Small intestine (tissue), 7 donors: ENCODE measurements around the gene SIRT2. TPM values are rescaled to one million over a fixed set of nuclear protein-coding genes. Genes with fewer than 3 reads are reported as not detected.
"Not testable (repeated sequence)": the region's sequence is repeated elsewhere in the genome, so short reads cannot be mapped to it uniquely, and the experiment has no call there.

Experiments used
- DNase-seq, 2 donors: peaks; one replicate each; pipeline versions ENCODE4 v3.0.0 to v3.0.0-alpha.2; 2013
- FAIRE-seq: peaks from 2 replicates; lab custom pipeline; 2012; peaks lifted over from hg19 to GRCh38; lab: Jason Lieb, UNC
- H3K27ac ChIP-seq, 3 donors: one replicate each; pipeline ENCODE4 v1.5.1; 2013; ENCODE audit warnings: low read length in 2 of 3, mild to moderate bottlenecking in 2 of 3, control low read depth in 1 of 3, inconsistent platforms in 1 of 3, low read depth in 1 of 3, moderate library complexity in 1 of 3
- H3K27me3 ChIP-seq, 3 donors: one replicate each; pipeline ENCODE4 v1.6.1; 2013; ENCODE audit warnings: low read length in 3 of 3, inconsistent platforms in 1 of 3; ENCODE audit not compliant: control insufficient read depth in 3 of 3, insufficient read depth in 3 of 3
- H3K36me3 ChIP-seq, 3 donors: one replicate each; pipeline ENCODE4 v1.6.1; 2013; ENCODE audit warnings: low read length in 3 of 3, inconsistent platforms in 1 of 3, low read depth in 1 of 3, mild to moderate bottlenecking in 1 of 3, moderate library complexity in 1 of 3; ENCODE audit not compliant: control insufficient read depth in 3 of 3, insufficient read depth in 2 of 3
- H3K4me1 ChIP-seq, 3 donors: one replicate each; pipeline ENCODE4 v1.6.1; 2013; ENCODE audit warnings: low read length in 2 of 3, inconsistent platforms in 1 of 3, low read depth in 1 of 3, mild to moderate bottlenecking in 1 of 3, moderate library complexity in 1 of 3; ENCODE audit not compliant: control insufficient read depth in 3 of 3, insufficient read depth in 2 of 3
- H3K4me3 ChIP-seq, 3 donors: one replicate each; pipeline ENCODE4 v1.5.1; 2013; ENCODE audit warnings: low read length in 3 of 3, control low read depth in 1 of 3, inconsistent platforms in 1 of 3, low read depth in 1 of 3, mild to moderate bottlenecking in 1 of 3, moderate library complexity in 1 of 3
- H3K9me3 ChIP-seq, 2 donors: one replicate each; pipeline ENCODE4 v1.6.1; 2013; ENCODE audit warnings: low read depth in 1 of 2, low read length in 1 of 2; ENCODE audit not compliant: control insufficient read depth in 2 of 2, insufficient read depth in 1 of 2
- WGBS, 3 donors: extraction: QIAGEN DNeasy Blood & Tissue Kit; methylation state at CpG; one replicate each; pipeline ENCODE4 v1.1.7; 2013; 5-methylcytosine and 5-hydroxymethylcytosine counted together
- polyA plus RNA-seq, 4 donors: library from polyadenylated mRNA; stranded (reverse) in 3 of 4; unstranded in 1 of 4; fragments of 200-250 nt in 3 of 4; fragments of 120-200 nt in 1 of 4; gene quantifications; one replicate each; pipeline versions ENCODE4 v1.2.1 to v1.2.3, GENCODE V29; 2013
- donor health status: healthy with polysubstance abuse.
- donor health status: control.
- donor health status: control.
- donor health status: Bipolar disorder and iron deficiency.
- donor health status: healthy.

Gene SIRT2
- polyA plus RNA-seq, 4 donors = 35.4 to 80.3 (median 70.8) TPM

GRCh38 chr19:38941466-38941865 is 42.0 kb upstream of the SIRT2 start:
- not testable (repeated sequence) for FAIRE-seq, DNase-seq, H3K9me3 ChIP-seq

GRCh38 chr19:38939957-38940356 is 40.5 kb upstream of the SIRT2 start:
- peaks cover 0 to 8% of the 10 kb centered on the region in 2 donors for H3K9me3 ChIP-seq
- no peak for DNase-seq
- H3K36me3 ChIP-seq = peaks cover 0 to 35% (median 0%) of the 10 kb centered on the region in 3 donors
- H3K4me1 ChIP-seq = no peaks in the 10 kb centered on the region
- 19 to 40% (median 35%) methylated on average over 5 of the region's 5 CpGs for WGBS, 3 donors
- no peaks in the 10 kb centered on the region for H3K27me3 ChIP-seq
- no peak for FAIRE-seq
- H3K27ac ChIP-seq = no peak overlapping the region
- no peak overlapping the region for H3K4me3 ChIP-seq

More at GRCh38 chr19:38941466-38941865, 42.0 kb upstream of the SIRT2 start:
- H3K36me3 ChIP-seq = peaks cover 0 to 46% (median 0%) of the 10 kb centered on the region in 3 donors
- not testable (repeated sequence) for H3K27me3 ChIP-seq, H3K27ac ChIP-seq, H3K4me1 ChIP-seq, H3K4me3 ChIP-seq
- WGBS, 3 donors = 56 to 66% (median 61%) methylated on average over 5 of the region's 5 CpGs

GRCh38 chr19:38933544-38933943 is 34.1 kb upstream of the SIRT2 start:
- H3K27me3 ChIP-seq = no peaks in the 10 kb centered on the region
- WGBS, 3 donors = 89 to 96% (median 93%) methylated on average over 4 of the region's 4 CpGs
- H3K4me1 ChIP-seq = peaks cover 0 to 7% (median 2%) of the 10 kb centered on the region in 3 donors
- peaks cover 0 to 32% (median 0%) of the 10 kb centered on the region in 3 donors for H3K36me3 ChIP-seq
- H3K4me3 ChIP-seq = no peak overlapping the region
- DNase-seq (no peak), FAIRE-seq (no peak)
- H3K27ac ChIP-seq = no peak overlapping the region
- H3K9me3 ChIP-seq = peaks cover 0 to 19% of the 10 kb centered on the region in 2 donors

GRCh38 chr19:38932425-38933179 is 33.2 kb upstream of the SIRT2 start:
- Histone ChIP-seq H3K4me1 (peaks cover 0 to 7% (median 2%) of the 10 kb centered on the region in 3 donors), H3K27me3 (no peaks in the 10 kb centered on the region), H3K27ac (no peak overlapping the region), H3K36me3 (peaks cover 0 to 39% (median 0%) of the 10 kb centered on the region in 3 donors), H3K9me3 (peaks cover 0 to 19% of the 10 kb centered on the region in 2 donors), H3K4me3 (no peak overlapping the region)
- DNase-seq = peak; percentile 29 to 37
- WGBS, 3 donors = 90 to 91% (median 91%) methylated on average over 29 of the region's 29 CpGs
- FAIRE-seq = no peak

GRCh38 chr19:38931521-38931793 is 32.0 kb upstream of the SIRT2 start:
- peak overlapping the region in 1 of 3 donors; percentile 56 for H3K27ac ChIP-seq
- WGBS, 3 donors = 9 to 26% (median 11%) methylated on average over 8 of the region's 8 CpGs
- no peak for FAIRE-seq
- H3K4me1 ChIP-seq = peaks cover 0 to 7% (median 2%) of the 10 kb centered on the region in 3 donors
- H3K27me3 ChIP-seq = no peaks in the 10 kb centered on the region
- peaks cover 0 to 50% (median 0%) of the 10 kb centered on the region in 3 donors for H3K36me3 ChIP-seq
- no peak for DNase-seq
- H3K9me3 ChIP-seq = peaks cover 0 to 19% of the 10 kb centered on the region in 2 donors
- H3K4me3 ChIP-seq = peak overlapping the region; percentile 39 to 98 (median 63)

- H3K4me1 ChIP-seq = peaks cover 0 to 7% (median 2%) of the 10 kb centered on the region in 3 donors
- DNase-seq = peak; percentile 99 to 100
- peak; percentile 44 for FAIRE-seq
- peaks cover 0 to 55% (median 0%) of the 10 kb centered on the region in 3 donors for H3K36me3 ChIP-seq
- peaks cover 0 to 19% of the 10 kb centered on the region in 2 donors for H3K9me3 ChIP-seq
- no peaks in the 10 kb centered on the region for H3K27me3 ChIP-seq
- H3K27ac ChIP-seq = peak within 1 kb of the TSS; percentile 56 to 93 (median 82)
- peak within 1 kb of the TSS; percentile 44 to 98 (median 63) for H3K4me3 ChIP-seq
- WGBS, 3 donors = 0% methylated on average over 40 of the region's 40 CpGs
These were observed 31.5 kb upstream of the SIRT2 start, which contains the start of gene MRPS12 for GRCh38 chr19:38930776-38931520. MRPS12 (plus strand) TSS chr19:38930944; CDS start chr19:38931295, 351 bp downstream.

GRCh38 chr19:38929929-38930775 is 30.7 kb upstream of the SIRT2 start, which contains the start of gene SARS2:
SARS2 (minus strand) TSS chr19:38930763; CDS start chr19:38930736, 27 bp downstream.
- H3K36me3 ChIP-seq = peaks cover 0 to 60% (median 0%) of the 10 kb centered on the region in 3 donors
- DNase-seq = peak; percentile 90 to 96
- WGBS, 3 donors = 1 to 2% (median 2%) methylated on average over 49 of the region's 49 CpGs
- peaks cover 0 to 12% of the 10 kb centered on the region in 2 donors for H3K9me3 ChIP-seq
- H3K4me1 ChIP-seq = peaks cover 0 to 7% (median 2%) of the 10 kb centered on the region in 3 donors
- H3K4me3 ChIP-seq = peak within 1 kb of the TSS; percentile 44 to 98 (median 63)
- H3K27me3 ChIP-seq = no peaks in the 10 kb centered on the region
- FAIRE-seq = no peak
- H3K27ac ChIP-seq = peak within 1 kb of the TSS; percentile 56 to 93 (median 82)
